ENCODE data around the gene MESP2.

MESP2 gene

GRCh38 chr15:89799011-89799911 is 23.1 kb downstream of the MESP2 start:
- no peak for TF ChIP-seq CTCF (IDR thresholded peaks at IDR 0.05; ENCODE audit: low read depth, low read length, missing control alignments)
- no peak for DNase-seq (ENCODE audit: extremely low read depth, low read depth)
- H3K4me3 ChIP-seq (replicated peaks; ENCODE audit: low read depth, low read length) = no peak overlapping the region

DNA sequence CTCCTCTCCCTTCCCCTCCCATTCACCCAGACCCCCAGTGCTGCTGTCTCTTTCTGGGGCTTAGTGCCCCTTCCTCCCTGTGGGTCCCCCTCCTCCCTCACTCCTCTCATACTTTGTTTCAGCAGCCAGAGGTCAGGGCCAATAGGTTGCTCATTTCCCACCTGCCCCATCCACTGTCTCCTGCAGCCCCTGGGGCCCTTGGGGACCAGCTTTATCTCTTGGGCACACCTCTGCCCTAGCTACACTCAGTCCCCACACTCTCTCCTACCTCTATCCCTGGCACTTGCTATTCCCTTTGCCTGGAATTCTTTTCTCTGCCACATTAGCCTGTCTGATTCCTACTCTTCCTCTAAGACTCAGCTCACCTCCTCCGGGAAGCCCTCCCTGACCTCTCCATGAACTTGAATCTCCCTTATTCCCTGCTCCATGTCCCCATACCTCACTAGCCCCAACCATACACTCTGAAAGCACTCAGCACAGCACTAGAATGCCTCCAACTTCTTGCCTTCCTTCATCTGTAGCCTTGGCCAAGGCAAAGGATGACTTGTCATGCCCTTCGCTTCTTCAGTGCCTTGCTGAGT is 23.9 kb downstream of the MESP2 start:
- no peak for TF ChIP-seq CTCF (IDR thresholded peaks at IDR 0.05; ENCODE audit: low read depth, low read length, missing control alignments)
- DNase-seq (ENCODE audit: extremely low read depth, low read depth) = no peak
- H3K4me3 ChIP-seq (replicated peaks; ENCODE audit: low read depth, low read length) = no peak overlapping the region

GRCh38 chr15:89801471-89802195 is 25.5 kb downstream of the MESP2 start:
- DNase-seq (ENCODE audit: extremely low read depth, low read depth) = no peak
- TF ChIP-seq CTCF (IDR thresholded peaks at IDR 0.05; ENCODE audit: low read depth, low read length, missing control alignments) = no peak
- H3K4me3 ChIP-seq (replicated peaks; ENCODE audit: low read depth, low read length) = no peak overlapping the region

GRCh38 chr15:89802231-89802928 is 26.2 kb downstream of the MESP2 start:
- no peak for DNase-seq (ENCODE audit: extremely low read depth, low read depth)
- TF ChIP-seq CTCF (IDR thresholded peaks at IDR 0.05; ENCODE audit: low read depth, low read length, missing control alignments) = no peak
- no peak overlapping the region for H3K4me3 ChIP-seq (replicated peaks; ENCODE audit: low read depth, low read length)

DNA sequence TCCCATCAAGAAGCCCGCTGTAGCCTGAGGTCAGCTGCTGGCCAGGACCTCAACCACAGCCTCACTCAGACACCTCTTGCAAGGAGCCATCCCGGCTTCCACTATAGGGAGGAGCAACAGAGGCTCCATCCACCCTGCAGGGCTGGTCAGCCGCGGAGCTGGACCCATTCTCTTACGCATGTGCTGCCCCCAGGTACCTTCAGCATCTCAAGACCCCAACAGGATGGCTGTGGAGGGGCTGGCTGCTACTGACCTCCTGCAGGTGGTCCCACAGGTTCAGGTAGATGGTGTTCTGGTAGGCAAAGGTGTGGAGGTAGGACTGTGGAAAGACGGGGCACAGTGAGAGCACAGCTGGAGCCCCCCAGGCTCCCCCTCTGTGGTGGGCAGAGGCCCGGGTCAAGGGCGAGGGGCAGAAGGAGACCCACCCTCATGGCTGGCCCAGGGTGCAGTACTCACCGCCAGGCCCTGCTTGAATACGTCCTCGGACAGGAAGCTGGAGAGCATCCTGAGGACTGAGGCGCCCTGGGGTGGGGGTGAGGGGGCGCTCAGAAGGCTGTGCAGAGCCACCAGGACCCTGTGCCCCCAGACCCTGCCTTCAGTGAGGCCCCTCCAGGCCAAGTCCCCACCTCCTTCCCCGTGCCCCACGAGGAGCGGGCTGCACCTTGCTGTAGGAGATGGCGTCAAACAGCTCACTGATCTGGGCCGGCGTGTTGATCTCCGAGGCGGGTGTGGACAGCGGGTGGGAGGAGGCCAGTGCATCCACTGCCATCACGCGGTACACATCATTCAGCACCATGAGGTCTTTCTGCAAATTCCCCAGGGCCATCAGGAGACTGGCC is 27.1 kb downstream of the MESP2 start:
- no peak for TF ChIP-seq CTCF (IDR thresholded peaks at IDR 0.05; ENCODE audit: low read depth, low read length, missing control alignments)
- DNase-seq (ENCODE audit: extremely low read depth, low read depth) = no peak

More for the DNA sequence above, 27.1 kb downstream of the MESP2 start:
- no peak overlapping the region for H3K4me3 ChIP-seq (replicated peaks; ENCODE audit: low read depth, low read length)

All from HFF-Myc (cell line).